ENCODE data around the gene CCP110. TPM values are rescaled to one million over a fixed set of nuclear protein-coding genes. Genes with fewer than 3 reads are reported as not detected.
A peak's percentile ranks its signal among the peaks of the same experiment; 100 is the strongest.

The CCP110 gene
- total RNA-seq, 4 donors from 2014 or later: 6.4 to 13.7 (median 7.4) TPM

DNA sequence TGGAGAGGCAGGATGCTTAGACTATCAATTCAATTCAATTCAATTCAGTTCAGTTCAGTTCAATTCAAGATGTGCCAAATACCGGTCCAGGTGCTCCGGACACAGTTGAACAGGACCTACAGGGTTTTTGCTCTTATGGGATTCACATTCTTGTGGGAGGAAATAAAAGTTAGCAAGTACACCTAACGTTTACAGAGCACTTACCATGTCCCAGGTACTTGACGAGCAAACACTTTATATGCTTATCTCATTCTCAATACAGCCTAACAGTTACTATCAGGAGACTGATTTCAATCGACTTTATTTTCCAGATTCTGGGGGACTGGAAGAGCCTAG is 1.4 kb upstream of the CCP110 start:
- Histone ChIP-seq H3K4me1 (peaks cover 11 to 73% (median 22%) of the 10 kb centered on the region in 3 donors), H3K27ac (peak overlapping the region; percentile 87 to 94 (median 92)), H3K27me3 (no peaks in the 10 kb centered on the region), H3K9me3 (no peaks in the 10 kb centered on the region), H3K36me3 (peaks cover 0 to 1% (median 0%) of the 10 kb centered on the region in 3 donors), H3K4me3 (peak overlapping the region in 3 of 4 donors; percentile 67 to 91 (median 91))
- no peak for DNase-seq
- TF ChIP-seq CTCF (IDR thresholded peaks at IDR 0.05): no peak
- no peak for TF ChIP-seq POLR2A (IDR thresholded peaks at IDR 0.05)
- 26 to 44% methylated on average over 5 of the region's 5 CpGs for WGBS, 2 donors
- intact Hi-C loops (cut with DNase I): no loop called here

DNA sequence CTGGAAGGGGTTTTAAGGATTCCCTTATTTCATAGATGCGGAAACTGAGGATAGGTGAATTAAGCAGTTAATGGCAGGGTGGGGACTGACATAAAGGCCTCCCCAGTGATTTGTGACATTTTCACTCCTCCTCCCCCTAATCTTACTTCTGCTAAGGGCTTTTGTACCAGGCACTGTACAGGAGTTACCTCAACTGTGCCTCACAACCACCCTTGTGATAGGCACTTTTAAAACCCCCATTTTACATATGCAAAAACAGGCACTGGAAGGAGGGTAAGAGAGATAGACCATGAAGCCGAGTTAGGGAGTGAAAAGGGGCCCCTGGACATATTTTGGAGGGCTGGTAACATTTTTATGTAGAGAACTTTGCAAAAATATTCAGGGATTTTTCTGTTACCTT is 982 bp upstream of the CCP110 start:
- 88 to 89% methylated on average over 2 of the region's 2 CpGs for WGBS, 2 donors
- H3K36me3 ChIP-seq: peaks cover 0 to under 1% (median 0%) of the 10 kb centered on the region in 3 donors
- no peak overlapping the region for H3K4me3 ChIP-seq
- intact Hi-C loops (cut with DNase I): no loop called here
- H3K4me1 ChIP-seq: peaks cover 11 to 69% (median 22%) of the 10 kb centered on the region in 3 donors
- no peaks in the 10 kb centered on the region for H3K9me3 ChIP-seq
- H3K27me3 ChIP-seq: no peaks in the 10 kb centered on the region
- peak overlapping the region in 3 of 4 donors; percentile 91 to 94 (median 94) for H3K27ac ChIP-seq
- no peak for TF ChIP-seq POLR2A (IDR thresholded peaks at IDR 0.05)
- no peak for TF ChIP-seq CTCF (IDR thresholded peaks at IDR 0.05)
- DNase-seq: no peak

DNA sequence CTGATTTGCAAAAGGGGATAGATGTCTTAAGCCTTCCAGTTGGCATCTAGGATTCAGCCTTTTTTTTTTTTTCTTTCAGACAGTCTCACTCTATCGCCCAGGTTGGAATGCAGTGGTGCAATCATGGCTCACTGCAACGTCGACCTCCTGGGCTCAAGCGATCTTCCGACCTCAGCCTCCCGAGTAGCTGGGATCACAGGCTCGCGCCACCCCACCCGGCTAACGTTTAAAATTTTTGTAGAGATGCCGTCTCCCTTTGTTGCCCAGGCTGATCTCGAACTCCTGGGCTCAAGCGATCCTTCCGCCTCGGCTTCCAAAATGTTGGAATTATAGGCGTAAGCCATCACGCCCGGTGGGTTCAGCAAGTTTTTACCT is 571 bp upstream of the CCP110 start:
- DNase-seq: no peak
- intact Hi-C loops (cut with DNase I): no loop called here
- Histone ChIP-seq H3K36me3 (peaks cover 0 to 4% (median 0%) of the 10 kb centered on the region in 3 donors), H3K27ac (no peak overlapping the region), H3K27me3 (no peaks in the 10 kb centered on the region), H3K9me3 (no peaks in the 10 kb centered on the region), H3K4me1 (peaks cover 11 to 65% (median 22%) of the 10 kb centered on the region in 3 donors), H3K4me3 (peak overlapping the region in 3 of 4 donors; percentile 89 to 99 (median 91))
- 61 to 74% methylated on average over 13 to 14 of the region's 18 CpGs for WGBS, 2 donors
- TF ChIP-seq POLR2A (IDR thresholded peaks at IDR 0.05) (no peak), CTCF (IDR thresholded peaks at IDR 0.05) (no peak)

DNA sequence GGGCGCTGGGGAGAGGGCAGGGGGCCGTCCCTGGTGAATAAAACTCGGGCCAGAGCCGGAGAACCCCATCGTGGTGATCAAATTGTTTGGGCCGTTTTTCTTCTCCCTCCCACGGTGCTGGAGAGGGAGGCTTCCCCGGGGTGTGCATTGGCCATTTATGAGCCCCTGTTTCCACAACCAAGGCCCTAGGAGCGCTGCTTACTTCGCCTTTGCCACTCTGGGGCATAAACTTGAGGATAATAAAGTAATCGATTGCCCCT is 544 bp downstream of the CCP110 start:
- peaks cover 11 to 54% (median 22%) of the 10 kb centered on the region in 3 donors for H3K4me1 ChIP-seq
- intact Hi-C loops (cut with DNase I): no loop called here
- H3K9me3 ChIP-seq: no peaks in the 10 kb centered on the region
- 0% methylated on average over 5 to 7 of the region's 11 CpGs for WGBS, 2 donors
- peaks cover 0 to 15% (median 0%) of the 10 kb centered on the region in 3 donors for H3K36me3 ChIP-seq
- H3K4me3 ChIP-seq: peak overlapping the region; percentile 63 to 99 (median 90)
- H3K27ac ChIP-seq: peak overlapping the region; percentile 71 to 85 (median 80)
- no peak for DNase-seq
- no peaks in the 10 kb centered on the region for H3K27me3 ChIP-seq
- TF ChIP-seq POLR2A (IDR thresholded peaks at IDR 0.05) (no peak), CTCF (IDR thresholded peaks at IDR 0.05) (no peak)

GRCh38 chr16:19524616-19525384 is 1.1 kb downstream of the CCP110 start:
- 11 to 17% methylated on average over 19 of the region's 19 CpGs for WGBS, 2 donors
- Histone ChIP-seq H3K4me3 (peak overlapping the region; percentile 63 to 99 (median 90)), H3K27me3 (no peaks in the 10 kb centered on the region), H3K36me3 (peaks cover 0 to 15% (median 0%) of the 10 kb centered on the region in 3 donors), H3K4me1 (peaks cover 11 to 49% (median 22%) of the 10 kb centered on the region in 3 donors), H3K9me3 (no peaks in the 10 kb centered on the region), H3K27ac (peak overlapping the region; percentile 71 to 85 (median 80))
- TF ChIP-seq CTCF (IDR thresholded peaks at IDR 0.05) (no peak), POLR2A (IDR thresholded peaks at IDR 0.05) (no peak)
- intact Hi-C loops (cut with DNase I): no loop called here
- DNase-seq: no peak
